Ovary (tissue), 9 donors: ENCODE measurements around the gene CWF19L1. TPM values are rescaled to one million over a fixed set of nuclear protein-coding genes. Genes with fewer than 3 reads are reported as not detected.
A peak's percentile ranks its signal among the peaks of the same experiment; 100 is the strongest.
"Not testable (repeated sequence)": the region's sequence is repeated elsewhere in the genome, so short reads cannot be mapped to it uniquely, and the experiment has no call there.

Experiments
- DNase-seq, 5 donors: peaks; one replicate each; pipeline ENCODE4 v3.0.0-alpha.2; 2019 to 2020
- H3K27ac ChIP-seq, 2 donors: fragments of 200-600 bp; one replicate each; pipeline versions ENCODE4 v1.5.1 to v1.8.0; 2019 to 2022
- H3K27me3 ChIP-seq: fragments of 200-600 bp; one replicate; pipeline ENCODE4 v1.8.0; 2022
- H3K36me3 ChIP-seq: fragments of 200-600 bp; sonication (generic); one replicate; pipeline ENCODE4 v1.5.1; 2019
- H3K4me1 ChIP-seq: one replicate; pipeline ENCODE4 v1.8.1; 2013; ENCODE audit warnings: mild to moderate bottlenecking, moderate library complexity; ENCODE audit not compliant: insufficient read depth
- H3K4me3 ChIP-seq: fragments of 200-600 bp; sonication (generic); one replicate; pipeline ENCODE4 v1.5.1; 2017
- H3K9me3 ChIP-seq, 2 donors: fragments of 200-600 bp in 1 of 2; sonication (generic) in 1 of 2; one replicate each; pipeline versions ENCODE4 v1.5.1 to v1.8.1; 2013 to 2019; ENCODE audit warnings: mild to moderate bottlenecking in 1 of 2, moderate library complexity in 1 of 2
- EP300 ChIP-seq: sonication (generic); formaldehyde crosslinking; IDR thresholded peaks from one replicate; pipeline ENCODE4 v1.6.1; 2017; ENCODE audit warnings: antibody characterized with exemption
- POLR2A ChIP-seq: fragments of 450-650 bp; IDR thresholded peaks from one replicate; pipeline ENCODE4 v1.6.1; 2017; ENCODE audit warnings: antibody characterized with exemption, mild to moderate bottlenecking, moderate library complexity
- WGBS, 3 donors: extraction: QIAGEN DNeasy Blood & Tissue Kit in 1 of 3; methylation state at CpG; one replicate each; pipeline versions ENCODE4 v1.1.5 to v1.1.7; 2013 to 2017; 5-methylcytosine and 5-hydroxymethylcytosine counted together
- intact Hi-C, 4 donors: fragments of 100-400 bp; cut with DNase I; formaldehyde crosslinking; loops; one replicate each; pipeline versions ENCODE4 v1.11.0 to v1.15.1; 2022 to 2023
- polyA plus RNA-seq, 2 donors: library from polyadenylated mRNA; stranded (reverse); fragments of 200-250 nt in 1 of 2; fragments of 350-450 nt in 1 of 2; fragmentation: Illumina TruSeq in 1 of 2; extraction: RNeasy Lipid Tissue Mini Kit (QIAGEN cat#74804) in 1 of 2; gene quantifications; one replicate each; pipeline ENCODE4 v1.2.3, GENCODE V29; 2013 to 2014
- total RNA-seq, 7 donors: library from RNA; depleted of rRNA in 2 of 7; stranded (reverse); fragments of >200 nt in 2 of 7; fragmentation: NEBNext Ultra II Directional in 3 of 7; extraction: Animal tissue kit (Norgen Biotek cat#: 25700) in 3 of 7; gene quantifications; one replicate each; pipeline versions ENCODE4 v1.1.0 to v1.2.4, GENCODE V29; 2016 to 2023
- TF ChIP-seq, protein P1 (sequence below), 3 donors: fragments of 450-650 bp in 2 of 3; fragments of 200-600 bp in 1 of 3; IDR thresholded peaks; one replicate each; pipeline versions ENCODE4 v1.5.1 to v1.8.0; 2016 to 2022; ENCODE audit warnings: antibody characterized with exemption in 3 of 3, mild to moderate bottlenecking in 1 of 3
- donor health status: DM: no; HTN: no; CAD: no; lungs with moderate emphysema.
- donor health status: DM: no; HTN: no; CAD: no.
- donor health status: Bipolar disorder and iron deficiency.
- donor health status: DM: yes; HTN: yes; CAD: no.
- donor health status: DM: no; HTN: no; CAD: no.
- donor health status: DM: yes; HTN: yes; CAD: no.

Gene CWF19L1
- total and polyA plus RNA-seq, 9 donors: 17.1 to 24.6 (median 20.5) TPM

DNA sequence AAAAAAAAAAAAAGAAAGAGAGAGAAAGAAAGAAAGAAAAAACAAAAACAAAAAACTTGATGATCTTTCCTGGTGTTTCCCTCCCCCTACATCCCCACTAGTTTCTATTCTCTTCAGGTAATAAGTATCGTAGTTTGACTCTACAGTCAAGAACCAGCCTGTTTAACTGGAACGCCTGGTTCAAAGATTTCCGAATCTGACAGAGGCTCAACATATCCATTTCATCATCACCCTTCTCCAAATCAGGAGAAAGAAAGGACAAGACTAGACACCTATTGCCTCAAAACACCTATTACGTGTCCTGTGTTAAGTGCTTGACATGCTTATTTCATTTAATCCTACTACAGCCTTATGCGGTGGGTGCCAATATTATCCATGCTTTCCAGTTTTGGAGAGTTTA, 39.4 kb upstream of the CWF19L1 start:
- no peak overlapping the region for H3K4me3 ChIP-seq
- H3K27me3 ChIP-seq: no peaks in the 10 kb centered on the region
- H3K9me3 ChIP-seq: no peaks in the 10 kb centered on the region
- intact Hi-C loops: loop anchor here in 2 of 4 donors (10.0 kb wide), 2 partner anchors 208 to 218 kb away; partner anchors contain the start of genes NDUFB8 (in 1 of the 2) and SEC31B (in 1 of the 2)
- no peaks in the 10 kb centered on the region for H3K36me3 ChIP-seq
- DNase-seq: no peak
- 87 to 94% (median 92%) methylated on average over 5 of the region's 5 CpGs for WGBS, 3 donors
- H3K4me1 ChIP-seq: no peaks in the 10 kb centered on the region
- H3K27ac ChIP-seq: no peak overlapping the region
- TF ChIP-seq EP300: no peak
- TF ChIP-seq POLR2A: no peak
- TF ChIP-seq, protein P1, sequence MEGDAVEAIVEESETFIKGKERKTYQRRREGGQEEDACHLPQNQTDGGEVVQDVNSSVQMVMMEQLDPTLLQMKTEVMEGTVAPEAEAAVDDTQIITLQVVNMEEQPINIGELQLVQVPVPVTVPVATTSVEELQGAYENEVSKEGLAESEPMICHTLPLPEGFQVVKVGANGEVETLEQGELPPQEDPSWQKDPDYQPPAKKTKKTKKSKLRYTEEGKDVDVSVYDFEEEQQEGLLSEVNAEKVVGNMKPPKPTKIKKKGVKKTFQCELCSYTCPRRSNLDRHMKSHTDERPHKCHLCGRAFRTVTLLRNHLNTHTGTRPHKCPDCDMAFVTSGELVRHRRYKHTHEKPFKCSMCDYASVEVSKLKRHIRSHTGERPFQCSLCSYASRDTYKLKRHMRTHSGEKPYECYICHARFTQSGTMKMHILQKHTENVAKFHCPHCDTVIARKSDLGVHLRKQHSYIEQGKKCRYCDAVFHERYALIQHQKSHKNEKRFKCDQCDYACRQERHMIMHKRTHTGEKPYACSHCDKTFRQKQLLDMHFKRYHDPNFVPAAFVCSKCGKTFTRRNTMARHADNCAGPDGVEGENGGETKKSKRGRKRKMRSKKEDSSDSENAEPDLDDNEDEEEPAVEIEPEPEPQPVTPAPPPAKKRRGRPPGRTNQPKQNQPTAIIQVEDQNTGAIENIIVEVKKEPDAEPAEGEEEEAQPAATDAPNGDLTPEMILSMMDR (IDR thresholded peaks at IDR 0.05): no peak

DNA sequence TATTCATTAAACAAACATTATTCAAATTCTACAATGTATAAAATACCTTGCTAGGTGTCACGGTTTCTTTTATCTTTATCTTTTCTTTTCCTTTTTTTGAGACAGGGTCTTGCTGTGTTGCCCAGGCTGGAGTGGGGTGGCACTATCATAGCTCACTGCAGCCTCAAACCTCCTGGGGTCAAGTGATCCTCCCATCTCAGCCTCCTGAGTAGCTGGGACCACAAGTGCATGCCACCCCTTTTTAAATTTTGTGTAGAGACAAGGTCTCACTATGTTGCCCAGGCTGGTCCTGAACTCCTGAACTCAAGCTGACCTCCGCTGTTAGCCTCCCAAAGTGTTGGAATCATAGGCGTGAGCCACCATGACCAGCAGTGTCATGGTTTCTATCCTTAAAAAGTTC, 37.0 kb upstream of the CWF19L1 start:
- 76 to 78% (median 77%) methylated on average over 3 of the region's 3 CpGs for WGBS, 3 donors
- Histone ChIP-seq H3K36me3 (no peaks in the 10 kb centered on the region), H3K4me3 (no peak overlapping the region), H3K9me3 (no peaks in the 10 kb centered on the region), H3K27me3 (no peaks in the 10 kb centered on the region), H3K27ac (no peak overlapping the region), H3K4me1 (no peaks in the 10 kb centered on the region)
- no peak for DNase-seq
- intact Hi-C loops: loop anchor here in 2 of 4 donors (10.0 kb wide), 2 partner anchors 210 to 220 kb away; partner anchors contain the start of genes NDUFB8 (in 1 of the 2) and SEC31B (in 1 of the 2)
- no peak for TF ChIP-seq POLR2A
- TF ChIP-seq EP300: no peak
- TF ChIP-seq, protein P1 (IDR thresholded peaks at IDR 0.05): no peak

DNA sequence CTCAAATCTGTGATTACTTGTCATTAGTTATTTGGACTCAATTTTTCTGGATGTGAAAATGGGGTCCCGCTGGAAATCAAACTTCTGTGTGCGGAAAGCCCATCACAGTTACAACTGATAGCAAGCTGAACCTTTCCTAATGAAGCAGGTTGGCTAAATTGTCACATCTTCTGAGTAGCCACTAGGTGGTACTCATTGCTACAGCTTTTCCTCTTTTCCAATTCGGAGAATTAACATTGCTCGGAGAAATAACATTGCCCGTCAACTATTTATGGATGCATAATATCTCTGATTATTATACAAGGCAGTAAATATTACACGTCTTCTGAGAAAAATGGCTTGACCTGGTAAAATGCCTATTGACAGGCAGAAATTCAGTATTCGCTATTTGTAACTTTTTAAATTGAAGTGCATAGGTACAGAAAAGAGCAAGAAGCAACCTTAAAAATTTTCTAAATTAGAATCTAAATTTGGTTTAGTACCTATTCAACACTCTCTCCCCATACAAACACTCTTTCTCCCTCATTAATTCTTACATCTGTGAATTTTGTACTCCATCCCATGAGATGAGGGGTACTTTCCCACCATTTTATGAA, 36.4 kb upstream of the CWF19L1 start:
- Histone ChIP-seq H3K36me3 (no peaks in the 10 kb centered on the region), H3K4me3 (no peak overlapping the region), H3K9me3 (no peaks in the 10 kb centered on the region), H3K27me3 (no peaks in the 10 kb centered on the region), H3K27ac (no peak overlapping the region), H3K4me1 (no peaks in the 10 kb centered on the region)
- TF ChIP-seq, protein P1 (IDR thresholded peaks at IDR 0.05): peak in 2 of 3 donors; percentile 19 to 41
- TF ChIP-seq POLR2A (no peak), EP300 (no peak)
- intact Hi-C loops: loop anchor here in 2 of 4 donors (10.0 kb wide), 2 partner anchors 211 to 221 kb away; partner anchors contain the start of genes NDUFB8 (in 1 of the 2) and SEC31B (in 1 of the 2)
- WGBS, 3 donors: 17 to 25% (median 21%) methylated on average over 7 of the region's 7 CpGs
- DNase-seq: no peak

DNA sequence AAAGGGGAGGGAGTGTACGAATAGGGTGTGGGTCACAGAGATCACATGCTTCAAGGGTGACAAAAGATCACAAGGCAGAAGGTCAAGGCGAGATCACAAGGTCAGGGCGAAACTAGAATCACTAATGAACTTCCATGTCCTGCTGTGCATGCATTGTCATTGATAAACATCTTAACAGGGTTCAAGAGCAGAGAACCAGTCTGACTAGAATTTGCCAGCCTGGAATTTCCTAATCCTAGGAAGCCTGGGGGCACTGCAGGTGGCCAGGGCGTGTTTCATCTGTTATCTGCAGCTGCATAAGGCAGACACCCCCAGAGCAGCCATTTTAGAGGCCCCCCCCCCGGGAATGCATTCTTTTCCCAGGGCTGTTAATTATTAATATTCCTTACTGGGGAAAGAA, 33.7 kb upstream of the CWF19L1 start:
- intact Hi-C loops: loop anchor here in 2 of 4 donors (10.0 kb wide), 2 partner anchors 214 to 224 kb away; partner anchors contain the start of genes NDUFB8 (in 1 of the 2) and SEC31B (in 1 of the 2)
- not testable (repeated sequence) for H3K4me3 ChIP-seq, DNase-seq, H3K27me3 ChIP-seq, H3K36me3 ChIP-seq, H3K27ac ChIP-seq, H3K4me1 ChIP-seq, H3K9me3 ChIP-seq
- 40 to 62% (median 55%) methylated on average over 5 of the region's 5 CpGs for WGBS, 3 donors

DNA sequence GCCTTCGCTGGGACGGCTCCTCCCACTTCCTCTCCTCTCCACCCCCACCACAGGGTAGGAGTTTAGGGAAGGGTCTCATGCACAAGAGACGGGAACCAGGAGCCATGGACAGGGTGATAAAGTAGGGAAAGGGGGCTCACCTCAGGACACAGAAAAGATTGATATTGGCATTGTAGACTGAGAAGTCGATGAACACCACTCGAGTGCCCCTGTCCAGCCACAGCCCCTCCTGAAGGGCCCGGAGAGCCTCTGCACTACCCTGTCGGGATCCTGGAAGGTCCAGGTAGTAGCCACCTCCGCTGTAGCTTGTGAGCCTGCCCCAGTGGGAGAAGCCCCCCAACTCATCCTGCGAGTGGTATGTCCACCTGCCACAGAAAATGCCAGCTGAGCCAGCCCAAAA, 29.8 kb upstream of the CWF19L1 start:
- TF ChIP-seq EP300 (no peak), POLR2A (no peak)
- TF ChIP-seq, protein P1 (IDR thresholded peaks at IDR 0.05): no peak
- 68 to 73% (median 69%) methylated on average over 9 of the region's 9 CpGs for WGBS, 3 donors
- Histone ChIP-seq H3K27ac (no peak overlapping the region), H3K9me3 (no peaks in the 10 kb centered on the region), H3K36me3 (no peaks in the 10 kb centered on the region), H3K4me1 (no peaks in the 10 kb centered on the region), H3K27me3 (no peaks in the 10 kb centered on the region), H3K4me3 (no peak overlapping the region)
- no peak for DNase-seq
- intact Hi-C loops: no loop called here
